Gastrocnemius medialis (tissue), 4 donors: Measurements from ENCODE around the gene JCHAIN. TPM values are rescaled to one million over a fixed set of nuclear protein-coding genes. Genes with fewer than 3 reads are reported as not detected.
"Not testable (repeated sequence)": the region's sequence is repeated elsewhere in the genome, so short reads cannot be mapped to it uniquely, and the experiment has no call there.

ENCODE experiments used
- ATAC-seq, 2 donors: fragments of 150-250 bp; one replicate each; pipeline ENCODE4 v1.9.1; 2016
- DNase-seq, 2 donors: peaks; one replicate each; pipeline ENCODE4 v3.0.0-alpha.2; 2019
- H3K27ac ChIP-seq, 4 donors: fragments of 200-600 bp; sonication (generic); 1 replicate in 1 of 4; 2 replicates in 3 of 4; pipeline ENCODE4 v1.5.1; 2016 to 2018; ENCODE audit warnings: mild to moderate bottlenecking in 2 of 4, moderate library complexity in 1 of 4
- H3K27me3 ChIP-seq, 3 donors: fragments of 200-600 bp; sonication (generic) in 2 of 3; 1 replicate in 1 of 3; 2 replicates in 2 of 3; pipeline versions ENCODE4 v1.5.1 to v1.6.0; 2016 to 2019; ENCODE audit warnings: mild to moderate bottlenecking in 1 of 3, moderate library complexity in 1 of 3
- H3K36me3 ChIP-seq, 2 donors: fragments of 200-600 bp; sonication (generic) in 1 of 2; one replicate each; pipeline ENCODE4 v1.5.1; 2017 to 2018
- H3K4me1 ChIP-seq, 2 donors: fragments of 200-600 bp; sonication (generic) in 1 of 2; one replicate each; pipeline ENCODE4 v1.5.1; 2016 to 2017; ENCODE audit warnings: mild to moderate bottlenecking in 2 of 2
- H3K4me3 ChIP-seq, 4 donors: fragments of 200-600 bp; sonication (generic) in 3 of 4; 1 replicate in 1 of 4; 2 replicates in 3 of 4; pipeline ENCODE4 v1.5.1; 2016 to 2019; ENCODE audit warnings: mild to moderate bottlenecking in 2 of 4
- H3K9me3 ChIP-seq, 3 donors: fragments of 200-600 bp; sonication (generic) in 2 of 3; 1 replicate in 1 of 3; 2 replicates in 2 of 3; pipeline ENCODE4 v1.5.1; 2016 to 2019
- CTCF ChIP-seq, 5 experiments: fragments of 450-650 bp in 3 of 5; fragments of 200-600 bp in 2 of 5; sonication (generic) in 2 of 5; IDR thresholded peaks in 4 of 5; conservative IDR thresholded peaks in 1 of 5; 1 replicate in 4 of 5; 2 replicates in 1 of 5; pipeline ENCODE4 v1.5.1; 2016 to 2019; ENCODE audit warnings: antibody characterized with exemption in 5 of 5, mild to moderate bottlenecking in 3 of 5, moderate library complexity in 3 of 5
- POLR2A ChIP-seq, 2 donors: fragments of 450-650 bp; IDR thresholded peaks; one replicate each; pipeline ENCODE4 v1.6.1; 2017; ENCODE audit warnings: antibody characterized with exemption in 2 of 2, mild to moderate bottlenecking in 2 of 2, moderate library complexity in 2 of 2
- in situ Hi-C, 4 donors: fragments of 200-750 bp; cut with MboI; loops; one replicate each; pipeline versions ENCODE4 v1.15.0 to v1.8.0; 2017; ENCODE audit warnings: low sequenced_read_pairs in 4 of 4
- intact Hi-C: fragments of 100-400 bp; cut with DNase I; formaldehyde crosslinking; loops from one replicate; pipeline ENCODE4 v1.15.1; 2023; ENCODE audit warnings: low total_unique reads
- total RNA-seq, 4 donors: library from RNA; depleted of rRNA; stranded (reverse); fragments of >200 nt; gene quantifications; one replicate each; pipeline versions ENCODE4 v1.1.0 to v1.2.3, GENCODE V29; 2016

Gene JCHAIN
- total RNA-seq, 4 donors from 2014 or later: 0.55 to 3.9 (median 0.60) TPM; not detected in 1

GRCh38 chr4:70654605-70655011 lies 11.7 kb downstream of the JCHAIN start:
- Histone ChIP-seq H3K4me1 (peaks cover 0 to 4% of the 10 kb centered on the region in 2 donors), H3K9me3 (no peaks in the 10 kb centered on the region), H3K27me3 (no peaks in the 10 kb centered on the region), H3K36me3 (no peaks in the 10 kb centered on the region), H3K27ac (no peak overlapping the region), H3K4me3 (no peak overlapping the region)
- intact Hi-C loops: loop anchor here (5.0 kb wide), 1 partner anchor 33 kb away; the partner anchor contains the start of gene UTP3
- in situ Hi-C loops: loop anchor here in 3 of 4 donors (25.0 kb wide), 2 partner anchors 333 to 358 kb away; partner anchors contain the start of gene DCK (in 1 of the 3)
- DNase-seq (no peak), ATAC-seq (no peak)
- TF ChIP-seq POLR2A (IDR thresholded peaks at IDR 0.05) (no peak), CTCF (IDR thresholded peaks at IDR 0.05 in 4 of 5, conservative IDR thresholded peaks at IDR 0.05 in 1 of 5) (no peak)

DNA sequence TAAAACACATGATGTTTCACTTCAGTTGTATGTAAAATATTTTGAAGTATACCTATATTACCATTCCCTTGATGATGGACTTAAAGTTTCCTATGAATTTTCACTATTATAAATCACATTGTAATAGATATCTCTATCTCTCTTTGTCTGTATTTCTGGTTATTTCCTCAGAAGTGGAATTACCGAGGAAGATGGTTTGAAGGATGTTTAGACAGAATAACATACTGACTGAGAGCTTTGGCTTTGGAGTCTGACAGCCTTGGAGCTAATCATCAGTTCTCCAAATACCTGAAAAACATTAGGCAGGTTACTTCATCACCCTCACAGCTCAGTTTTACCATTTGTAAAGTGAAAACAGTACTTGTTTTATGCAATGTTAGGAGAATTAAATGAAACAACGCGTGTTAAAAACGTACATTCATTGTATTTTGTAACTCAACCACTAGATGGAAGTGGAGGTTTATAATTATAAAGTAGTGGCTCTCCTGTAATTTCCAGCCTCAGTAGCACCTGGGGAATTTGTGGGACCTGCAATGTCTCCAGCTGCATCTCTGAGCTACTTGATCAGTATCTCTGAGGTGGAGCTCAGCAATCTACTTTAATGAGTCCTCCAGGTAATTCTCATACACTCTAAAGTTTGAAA lies 14.3 kb downstream of the JCHAIN start:
- DNase-seq: no peak
- H3K4me1 ChIP-seq: peaks cover 0 to 4% of the 10 kb centered on the region in 2 donors
- H3K36me3 ChIP-seq: no peaks in the 10 kb centered on the region
- TF ChIP-seq CTCF (IDR thresholded peaks at IDR 0.05 in 4 of 5, conservative IDR thresholded peaks at IDR 0.05 in 1 of 5): peak; percentile 36 to 57 (median 43)
- no peak for TF ChIP-seq POLR2A (IDR thresholded peaks at IDR 0.05)
- H3K4me3 ChIP-seq: no peak overlapping the region
- ATAC-seq: peak in 1 of 2 donors; percentile 51
- intact Hi-C loops: loop anchor here (1.0 to 5.0 kb wide), 2 partner anchors 35 to 357 kb away; partner anchors contain the start of gene UTP3
- H3K27ac ChIP-seq: no peak overlapping the region
- no peaks in the 10 kb centered on the region for H3K27me3 ChIP-seq
- no peaks in the 10 kb centered on the region for H3K9me3 ChIP-seq
- in situ Hi-C loops: loop anchor here in 3 of 4 donors (25.0 kb wide), 2 partner anchors 335 to 360 kb away; partner anchors contain the start of gene DCK (in 1 of the 3)

GRCh38 chr4:70650741-70651140 lies 15.6 kb downstream of the JCHAIN start:
- in situ Hi-C loops (loop anchor here in 3 of 4 donors (25.0 kb wide), 2 partner anchors 337 to 362 kb away; partner anchors contain the start of gene DCK (in 1 of the 3)), intact Hi-C loops (loop anchor here (5.0 kb wide), 1 partner anchor 37 kb away; the partner anchor contains the start of gene UTP3)
- DNase-seq, ATAC-seq, H3K27me3 ChIP-seq, H3K4me3 ChIP-seq, H3K4me1 ChIP-seq, H3K27ac ChIP-seq, H3K36me3 ChIP-seq, H3K9me3 ChIP-seq: not testable (repeated sequence)

- Histone ChIP-seq H3K4me1 (peaks cover 14 to 21% of the 10 kb centered on the region in 2 donors), H3K36me3 (peaks cover 0 to 17% of the 10 kb centered on the region in 2 donors), H3K27me3 (no peaks in the 10 kb centered on the region), H3K9me3 (no peaks in the 10 kb centered on the region), H3K27ac (no peak overlapping the region), H3K4me3 (no peak overlapping the region)
- DNase-seq (no peak), ATAC-seq (no peak)
- in situ Hi-C loops: no loop called here
- intact Hi-C loops: no loop called here
- no peak for TF ChIP-seq CTCF (IDR thresholded peaks at IDR 0.05 in 4 of 5, conservative IDR thresholded peaks at IDR 0.05 in 1 of 5)
- no peak for TF ChIP-seq POLR2A (IDR thresholded peaks at IDR 0.05)
Measured at GRCh38 chr4:70640192-70640591, 26.1 kb downstream of the JCHAIN start.

GRCh38 chr4:70637239-70637913 lies 28.9 kb downstream of the JCHAIN start:
- DNase-seq (no peak), ATAC-seq (peak; percentile 92 to 93)
- H3K4me3 ChIP-seq: peak overlapping the region; percentile 34 to 50 (median 42)
- H3K9me3 ChIP-seq: no peaks in the 10 kb centered on the region
- H3K27me3 ChIP-seq: no peaks in the 10 kb centered on the region
- H3K36me3 ChIP-seq: peaks cover 0 to 8% of the 10 kb centered on the region in 2 donors
- H3K4me1 ChIP-seq: peaks cover 14 to 21% of the 10 kb centered on the region in 2 donors
- in situ Hi-C loops: no loop called here
- intact Hi-C loops: loop anchor here (5.0 kb wide), 1 partner anchor 50 kb away; the partner anchor contains the start of gene UTP3
- TF ChIP-seq CTCF (IDR thresholded peaks at IDR 0.05 in 4 of 5, conservative IDR thresholded peaks at IDR 0.05 in 1 of 5): no peak
- TF ChIP-seq POLR2A (IDR thresholded peaks at IDR 0.05): no peak
- peak overlapping the region; percentile 78 to 87 (median 82) for H3K27ac ChIP-seq
